Nephron progenitor cell (in vitro differentiated cells): Measurements from ENCODE around the gene DCAF12.
A peak's percentile ranks its signal among the peaks of the same experiment; 100 is the strongest.

ENCODE experiments used
- DNase-seq: peaks from one replicate; pipeline ENCODE4 v3.0.0; 2021
- H3K27ac Mint-ChIP-seq: 2 replicates; pipeline ENCODE4 v1.8.0; 2021; ENCODE audit warnings: mild to moderate bottlenecking, moderate library complexity, mixed read lengths
- H3K27me3 Mint-ChIP-seq: 2 replicates; pipeline ENCODE4 v1.8.0; 2021; ENCODE audit warnings: mild to moderate bottlenecking, low read depth, mixed read lengths; ENCODE audit not compliant: poor library complexity
- H3K36me3 Mint-ChIP-seq: 2 replicates; pipeline ENCODE4 v1.8.0; 2021; ENCODE audit warnings: low read depth, mixed read lengths
- H3K4me1 Mint-ChIP-seq: 2 replicates; pipeline ENCODE4 v1.8.0; 2021; ENCODE audit warnings: mixed read lengths
- H3K4me3 Mint-ChIP-seq: 2 replicates; pipeline ENCODE4 v1.8.0; 2021; ENCODE audit warnings: mild to moderate bottlenecking, moderate library complexity, mixed read lengths
- H3K9me3 Mint-ChIP-seq: 2 replicates; pipeline ENCODE4 v1.8.0; 2021; ENCODE audit warnings: mild to moderate bottlenecking, moderate library complexity, mixed read lengths
- TF ChIP-seq, protein P1 (sequence below): fragments of 200-600 bp; sonication (generic); IDR thresholded peaks from 2 replicates; pipeline ENCODE4 v1.5.0; 2021; ENCODE audit warnings: antibody characterized with exemption

Gene DCAF12

DNA sequence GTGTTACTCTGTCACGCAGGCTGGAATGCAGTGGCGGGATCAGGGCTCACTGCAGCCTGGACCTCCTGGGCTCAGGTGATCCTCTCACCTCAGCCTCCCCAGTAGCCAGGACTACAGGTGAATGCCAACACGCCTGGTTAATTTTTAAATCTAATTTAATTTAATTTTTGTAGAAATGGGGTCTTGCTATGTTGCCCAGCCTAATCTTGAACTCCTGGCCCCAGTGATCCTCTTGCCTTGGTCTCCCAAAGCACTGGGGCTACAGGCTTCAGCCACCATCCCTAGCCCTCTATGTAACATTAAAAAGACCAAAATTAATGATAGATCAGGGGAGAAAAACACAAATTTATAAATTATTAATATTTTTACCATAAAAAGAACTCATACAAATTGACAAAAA, 66.5 kb downstream of the DCAF12 start:
- H3K27ac Mint-ChIP-seq, result no peak overlapping the region
- H3K27me3 Mint-ChIP-seq, result peaks cover 3% of the 10 kb centered on the region
- H3K4me1 Mint-ChIP-seq, result no peaks in the 10 kb centered on the region
- H3K9me3 Mint-ChIP-seq, result no peaks in the 10 kb centered on the region
- H3K4me3 Mint-ChIP-seq, result no peak overlapping the region
- DNase-seq, result no peak
- H3K36me3 Mint-ChIP-seq, result no peaks in the 10 kb centered on the region
- TF ChIP-seq, protein P1, sequence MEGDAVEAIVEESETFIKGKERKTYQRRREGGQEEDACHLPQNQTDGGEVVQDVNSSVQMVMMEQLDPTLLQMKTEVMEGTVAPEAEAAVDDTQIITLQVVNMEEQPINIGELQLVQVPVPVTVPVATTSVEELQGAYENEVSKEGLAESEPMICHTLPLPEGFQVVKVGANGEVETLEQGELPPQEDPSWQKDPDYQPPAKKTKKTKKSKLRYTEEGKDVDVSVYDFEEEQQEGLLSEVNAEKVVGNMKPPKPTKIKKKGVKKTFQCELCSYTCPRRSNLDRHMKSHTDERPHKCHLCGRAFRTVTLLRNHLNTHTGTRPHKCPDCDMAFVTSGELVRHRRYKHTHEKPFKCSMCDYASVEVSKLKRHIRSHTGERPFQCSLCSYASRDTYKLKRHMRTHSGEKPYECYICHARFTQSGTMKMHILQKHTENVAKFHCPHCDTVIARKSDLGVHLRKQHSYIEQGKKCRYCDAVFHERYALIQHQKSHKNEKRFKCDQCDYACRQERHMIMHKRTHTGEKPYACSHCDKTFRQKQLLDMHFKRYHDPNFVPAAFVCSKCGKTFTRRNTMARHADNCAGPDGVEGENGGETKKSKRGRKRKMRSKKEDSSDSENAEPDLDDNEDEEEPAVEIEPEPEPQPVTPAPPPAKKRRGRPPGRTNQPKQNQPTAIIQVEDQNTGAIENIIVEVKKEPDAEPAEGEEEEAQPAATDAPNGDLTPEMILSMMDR, result no peak

DNA sequence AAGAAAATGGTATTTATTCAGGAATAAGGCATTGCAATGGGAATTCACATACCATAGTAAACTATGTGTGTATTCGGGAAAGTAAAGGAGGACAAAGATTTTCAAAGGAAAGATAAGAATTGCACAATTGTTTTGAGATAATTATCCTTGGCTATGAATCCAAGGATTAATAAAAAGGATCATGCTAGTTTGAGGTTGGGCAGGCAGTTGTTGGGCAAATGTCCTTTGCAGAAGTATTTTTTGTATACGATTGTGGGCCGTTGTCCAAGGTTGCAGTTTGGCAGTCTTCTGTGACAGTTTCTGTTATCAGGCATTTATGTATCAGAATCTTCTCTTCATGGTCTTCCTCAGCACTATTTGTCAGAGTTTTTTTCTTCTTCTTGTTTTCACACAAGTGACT, 67.2 kb downstream of the DCAF12 start:
- no peak overlapping the region for H3K4me3 Mint-ChIP-seq
- H3K27ac Mint-ChIP-seq, result no peak overlapping the region
- H3K36me3 Mint-ChIP-seq, result no peaks in the 10 kb centered on the region
- H3K4me1 Mint-ChIP-seq, result no peaks in the 10 kb centered on the region
- TF ChIP-seq, protein P1, result no peak
- H3K9me3 Mint-ChIP-seq, result no peaks in the 10 kb centered on the region
- H3K27me3 Mint-ChIP-seq, result peaks cover 3% of the 10 kb centered on the region
- no peak for DNase-seq

DNA sequence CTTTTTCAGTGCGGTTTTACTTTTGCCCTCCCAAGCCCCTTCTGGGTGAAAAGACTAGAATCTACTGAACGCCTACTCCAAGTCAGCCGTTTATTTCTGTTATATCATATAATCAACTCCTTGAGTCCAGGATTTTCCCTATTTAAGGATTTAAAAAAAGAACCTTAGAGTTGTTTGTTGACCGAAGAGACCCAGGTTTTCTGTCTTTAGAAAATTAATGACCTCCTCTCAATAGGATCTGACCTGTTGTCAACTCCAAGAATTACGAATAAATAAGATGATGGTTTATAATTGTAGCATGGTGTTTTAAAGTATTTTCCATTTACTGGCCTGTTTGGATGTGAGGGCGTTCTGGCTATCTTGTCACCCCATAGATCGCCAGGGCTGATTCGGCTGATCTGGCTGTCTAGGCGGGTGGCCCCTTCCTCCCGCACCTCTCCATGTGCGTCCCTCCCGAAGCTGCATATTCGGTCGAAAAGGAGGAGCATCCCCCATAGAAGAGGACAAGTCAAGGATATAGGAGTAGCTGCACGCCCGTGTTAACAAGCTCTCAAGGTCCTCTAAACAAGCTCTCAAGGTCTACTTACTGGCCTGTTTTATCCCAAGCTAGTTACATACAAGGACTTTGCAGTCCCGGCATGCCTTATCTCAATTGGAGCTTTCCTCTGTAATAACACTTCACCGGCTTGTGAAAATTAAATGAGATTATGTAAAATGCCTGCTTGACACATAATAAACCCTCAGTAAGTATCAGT, 76.7 kb downstream of the DCAF12 start:
- no peak for DNase-seq
- peak overlapping the region; percentile 100 for H3K27ac Mint-ChIP-seq
- peaks cover 13% of the 10 kb centered on the region for H3K36me3 Mint-ChIP-seq
- peak overlapping the region; percentile 100 for H3K4me3 Mint-ChIP-seq
- peaks cover 31% of the 10 kb centered on the region for H3K4me1 Mint-ChIP-seq
- TF ChIP-seq, protein P1, result no peak
- peaks cover 6% of the 10 kb centered on the region for H3K27me3 Mint-ChIP-seq
- H3K9me3 Mint-ChIP-seq, result peaks cover 4% of the 10 kb centered on the region

DNA sequence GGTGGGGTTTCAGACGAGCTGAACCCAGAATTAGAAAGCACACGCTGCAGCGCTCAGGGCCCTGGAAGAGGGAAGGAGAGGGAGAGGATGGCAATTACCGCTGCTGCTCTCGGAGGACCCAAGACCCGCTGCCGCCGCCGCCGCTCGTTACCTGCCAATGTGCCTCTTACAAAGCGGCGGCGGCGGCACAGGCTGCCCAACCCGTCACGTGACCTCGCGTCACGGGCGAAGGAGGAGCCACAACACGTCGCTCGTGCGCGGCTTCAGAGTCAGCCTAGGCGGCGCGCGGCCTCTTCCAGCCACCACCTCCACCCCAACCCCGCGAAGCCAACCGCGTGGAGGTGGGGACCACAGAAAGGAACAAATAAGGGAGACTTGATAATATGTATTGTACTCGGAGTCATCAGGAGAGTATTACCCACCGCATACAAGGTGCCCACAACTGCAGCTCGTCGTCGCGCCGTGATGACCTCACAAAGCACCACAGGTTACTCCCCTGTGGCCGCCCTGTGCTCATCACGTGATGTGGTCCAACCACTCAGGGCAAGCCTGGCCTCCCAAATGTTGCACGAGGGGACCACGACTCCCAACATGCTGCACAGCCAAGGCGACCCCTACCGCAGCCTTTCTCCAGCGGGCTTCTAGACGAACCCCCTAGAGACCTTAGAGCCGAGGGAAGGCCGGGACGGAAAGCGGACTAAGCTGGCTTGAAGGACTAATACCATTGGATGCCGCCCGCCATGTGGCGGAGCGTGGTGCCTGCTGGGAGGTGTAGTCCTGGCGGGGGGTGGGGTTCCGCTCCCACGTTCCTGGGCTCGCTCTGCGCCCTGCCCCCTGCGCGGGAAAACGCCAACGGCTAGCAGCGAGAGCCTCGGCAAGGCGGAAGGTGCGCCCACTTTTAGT, 77.5 kb downstream of the DCAF12 start, which contains the start of gene UBAP2:
TSS of gene UBAP2 (minus strand) at position 161 of the 903 bp plus-strand sequence. CDS start 31,739 bp downstream, outside the sequence.
- Mint-ChIP-seq H3K27me3 (peaks cover 6% of the 10 kb centered on the region), H3K4me1 (peaks cover 31% of the 10 kb centered on the region), H3K9me3 (peaks cover 4% of the 10 kb centered on the region), H3K27ac (peak within 1 kb of the TSS; percentile 100), H3K36me3 (peaks cover 21% of the 10 kb centered on the region), H3K4me3 (peak within 1 kb of the TSS; percentile 100)
- TF ChIP-seq, protein P1, result no peak
- DNase-seq, result peak; percentile 98

DNA sequence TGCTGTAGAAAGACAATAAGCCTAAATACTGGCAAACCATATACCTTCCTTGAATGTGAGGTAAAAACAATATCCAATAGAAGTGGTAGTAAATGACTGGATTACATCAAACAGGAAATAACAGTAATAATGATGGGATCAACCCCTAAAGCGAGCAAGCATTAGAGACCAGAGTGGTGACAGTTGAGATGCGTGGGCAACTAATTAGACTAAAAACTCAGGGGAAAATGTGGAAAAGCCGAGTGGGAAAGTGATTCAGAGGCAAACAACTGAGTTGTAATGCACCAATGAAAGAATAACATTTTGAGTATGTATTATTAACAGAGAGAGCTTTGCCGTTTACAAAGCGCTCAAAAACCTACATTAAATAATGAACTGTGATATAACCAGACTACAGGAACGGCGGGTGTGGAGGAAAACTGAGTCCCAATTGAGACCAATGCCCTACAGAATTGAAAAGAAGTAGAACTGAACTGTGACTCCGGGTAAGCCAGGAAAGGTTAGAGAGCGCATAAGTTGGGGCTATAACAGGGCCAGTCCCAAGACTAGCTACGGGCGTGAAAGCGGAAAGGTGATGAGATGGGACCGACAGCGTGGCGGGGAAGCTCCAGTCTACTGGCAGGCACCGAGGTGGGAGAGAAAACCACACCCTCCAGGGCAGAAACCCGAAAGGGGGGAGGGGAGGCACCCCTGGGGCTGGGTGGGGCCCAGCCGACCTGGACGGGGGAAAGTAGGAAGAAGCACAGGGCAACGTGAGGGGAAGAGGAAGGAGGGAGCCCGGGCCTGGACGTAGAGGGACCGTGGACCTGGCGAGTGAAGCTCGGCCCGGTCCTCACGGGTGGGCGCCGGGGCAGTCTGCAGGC, 78.4 kb downstream of the DCAF12 start:
- Mint-ChIP-seq H3K4me3 (peak overlapping the region; percentile 100), H3K27me3 (peaks cover 6% of the 10 kb centered on the region), H3K4me1 (peaks cover 31% of the 10 kb centered on the region), H3K27ac (peak overlapping the region; percentile 100), H3K36me3 (peaks cover 30% of the 10 kb centered on the region), H3K9me3 (peaks cover 4% of the 10 kb centered on the region)
- TF ChIP-seq, protein P1, result no peak
- DNase-seq, result peak; percentile 52
